ENCODE data around the gene C11orf16. TPM values are rescaled to one million over a fixed set of nuclear protein-coding genes. Genes with fewer than 3 reads are reported as not detected.
"Not testable (repeated sequence)": the region's sequence is repeated elsewhere in the genome, so short reads cannot be mapped to it uniquely, and the experiment has no call there.

C11orf16 gene
- total RNA-seq, 2 experiments from 2014 or later = not detected

DNA sequence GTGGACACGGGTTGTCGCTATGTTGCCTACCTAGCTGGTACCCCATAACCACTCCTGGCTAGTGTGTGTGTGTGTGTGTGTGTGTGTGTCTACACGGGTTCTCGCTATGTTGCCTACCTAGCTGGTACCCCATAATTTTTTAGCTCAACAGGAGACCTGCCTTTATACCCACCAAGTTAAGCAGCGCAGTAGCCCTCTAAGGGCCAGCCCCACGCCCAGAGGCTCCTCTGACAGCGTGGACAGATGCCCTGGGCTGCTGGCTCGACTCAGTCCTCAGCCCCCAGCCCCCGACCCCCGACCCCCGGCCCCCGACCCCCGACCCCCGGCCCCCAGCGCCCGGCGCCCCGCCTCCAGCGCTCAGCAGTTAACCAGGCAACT is 22.1 kb downstream of the C11orf16 start:
- Mint-ChIP-seq H3K4me3 (peak overlapping the region; percentile 92), H3K4me1 (ENCODE audit: low read depth) (peaks cover 45% of the 10 kb centered on the region), H3K36me3 (ENCODE audit: low read depth) (peaks cover 9% of the 10 kb centered on the region), H3K9me3 (no peaks in the 10 kb centered on the region), H3K27ac (no peak overlapping the region), H3K27me3 (ENCODE audit: low read depth) (no peaks in the 10 kb centered on the region)
- no peak for DNase-seq
- intact Hi-C loops (cut with micrococcal nuclease) = loop anchor here (1.0 to 10.0 kb wide), 9 partner anchors 78 to 847 kb away; partner anchors contain the start of genes RPL27A and TRIM66
- CTCF ChIA-PET = interaction anchor here (1.1 to 2.4 kb wide), 2 partner anchors 49 to 102 kb away, joined by 6 to 13 read pairs; no protein-coding TSS in a partner anchor

DNA sequence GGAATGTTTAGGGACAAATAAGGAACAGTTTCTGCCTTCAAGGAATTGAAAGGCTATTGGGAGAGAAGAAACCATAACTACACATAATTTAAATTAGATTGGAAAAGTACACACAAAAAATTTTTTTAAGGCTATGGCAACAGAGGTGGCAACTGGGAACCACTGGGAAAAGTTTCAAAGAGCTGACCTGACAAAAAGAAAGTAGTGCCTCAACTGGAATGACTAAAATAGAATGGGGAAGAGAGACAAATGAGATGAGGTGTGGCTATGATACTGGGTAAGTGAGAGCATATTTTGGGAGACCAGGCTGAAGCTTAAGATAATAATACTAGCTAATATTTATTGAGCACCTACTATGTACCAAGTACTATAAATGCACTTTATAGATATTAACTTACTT is 24.6 kb downstream of the C11orf16 start:
- peaks cover 3% of the 10 kb centered on the region for H3K36me3 Mint-ChIP-seq (ENCODE audit: low read depth)
- CTCF ChIA-PET = interaction anchor here (1.0 to 2.1 kb wide), 2 partner anchors 53 to 229 kb away, joined by 3 to 4 read pairs; no protein-coding TSS in a partner anchor
- H3K27me3 Mint-ChIP-seq (ENCODE audit: low read depth) = no peaks in the 10 kb centered on the region
- intact Hi-C loops (cut with micrococcal nuclease) = no loop called here
- H3K4me1 Mint-ChIP-seq (ENCODE audit: low read depth) = peaks cover 31% of the 10 kb centered on the region
- no peak overlapping the region for H3K4me3 Mint-ChIP-seq
- no peaks in the 10 kb centered on the region for H3K9me3 Mint-ChIP-seq
- no peak overlapping the region for H3K27ac Mint-ChIP-seq
- no peak for DNase-seq

DNA sequence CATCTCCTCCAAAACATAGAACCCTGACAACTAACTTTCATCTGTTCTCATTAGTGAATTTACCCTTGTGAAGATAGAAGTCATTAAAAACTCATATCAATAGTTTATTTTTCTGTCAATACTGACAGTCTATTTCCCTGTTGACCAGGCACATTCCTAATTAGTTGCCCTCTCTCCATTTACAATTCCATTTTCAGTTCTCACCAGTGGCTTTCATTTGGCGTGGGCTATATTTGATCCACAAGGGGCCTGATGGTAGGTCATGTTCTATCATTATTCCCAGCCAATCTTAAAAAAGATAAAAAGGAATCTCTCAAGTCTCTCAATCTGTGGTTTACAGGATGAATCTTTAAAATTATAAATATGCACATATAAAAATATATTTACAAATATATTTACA is 25.6 kb downstream of the C11orf16 start:
- Mint-ChIP-seq H3K4me1 (ENCODE audit: low read depth) (peaks cover 25% of the 10 kb centered on the region), H3K36me3 (ENCODE audit: low read depth) (no peaks in the 10 kb centered on the region), H3K27ac (peak overlapping the region; percentile 6), H3K9me3 (no peaks in the 10 kb centered on the region), H3K4me3 (no peak overlapping the region), H3K27me3 (ENCODE audit: low read depth) (no peaks in the 10 kb centered on the region)
- DNase-seq = no peak
- CTCF ChIA-PET = interaction anchor here (0.5 to 2.1 kb wide), 3 partner anchors 8 to 93 kb away, joined by 4 to 8 read pairs (median 6); no protein-coding TSS in a partner anchor
- intact Hi-C loops (cut with micrococcal nuclease) = loop anchor here (2.0 kb wide), 1 partner anchor 66 kb away; no protein-coding TSS in a partner anchor

DNA sequence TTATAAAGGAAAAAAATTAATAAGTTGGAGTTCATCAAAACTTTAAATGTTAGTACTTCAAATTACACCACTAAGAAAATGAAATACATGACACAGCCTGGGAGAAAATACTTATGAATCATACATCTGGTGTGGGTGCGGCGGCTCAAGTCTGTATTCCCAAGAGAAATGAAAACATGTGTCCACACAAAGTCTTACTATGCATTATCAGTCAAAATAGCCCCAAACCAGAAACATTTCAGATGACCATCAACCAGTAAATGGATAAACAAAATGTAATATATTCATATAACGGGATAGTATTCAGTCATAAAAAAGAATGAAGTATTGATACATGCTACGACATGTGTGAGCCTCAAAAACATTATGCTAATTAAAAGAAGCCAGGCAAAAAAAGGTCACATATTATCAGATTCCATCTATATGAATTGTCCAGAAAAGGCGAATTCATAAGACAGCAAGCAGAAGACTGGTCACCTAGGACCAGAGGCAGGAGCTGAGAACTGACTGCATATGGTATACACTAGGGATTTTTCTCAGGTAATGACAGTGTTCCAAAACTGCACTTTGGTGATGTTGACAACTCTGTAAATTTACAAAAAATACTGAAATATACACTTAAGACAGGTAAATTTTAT is 27.1 kb downstream of the C11orf16 start:
- Mint-ChIP-seq H3K27me3 (ENCODE audit: low read depth) (no peaks in the 10 kb centered on the region), H3K4me3 (no peak overlapping the region), H3K4me1 (ENCODE audit: low read depth) (peaks cover 24% of the 10 kb centered on the region), H3K9me3 (peaks cover 4% of the 10 kb centered on the region), H3K36me3 (ENCODE audit: low read depth) (no peaks in the 10 kb centered on the region), H3K27ac (no peak overlapping the region)
- intact Hi-C loops (cut with micrococcal nuclease) = loop anchor here (2.0 kb wide), 1 partner anchor 65 kb away; no protein-coding TSS in a partner anchor
- no peak for DNase-seq
- CTCF ChIA-PET = no interaction called here

DNA sequence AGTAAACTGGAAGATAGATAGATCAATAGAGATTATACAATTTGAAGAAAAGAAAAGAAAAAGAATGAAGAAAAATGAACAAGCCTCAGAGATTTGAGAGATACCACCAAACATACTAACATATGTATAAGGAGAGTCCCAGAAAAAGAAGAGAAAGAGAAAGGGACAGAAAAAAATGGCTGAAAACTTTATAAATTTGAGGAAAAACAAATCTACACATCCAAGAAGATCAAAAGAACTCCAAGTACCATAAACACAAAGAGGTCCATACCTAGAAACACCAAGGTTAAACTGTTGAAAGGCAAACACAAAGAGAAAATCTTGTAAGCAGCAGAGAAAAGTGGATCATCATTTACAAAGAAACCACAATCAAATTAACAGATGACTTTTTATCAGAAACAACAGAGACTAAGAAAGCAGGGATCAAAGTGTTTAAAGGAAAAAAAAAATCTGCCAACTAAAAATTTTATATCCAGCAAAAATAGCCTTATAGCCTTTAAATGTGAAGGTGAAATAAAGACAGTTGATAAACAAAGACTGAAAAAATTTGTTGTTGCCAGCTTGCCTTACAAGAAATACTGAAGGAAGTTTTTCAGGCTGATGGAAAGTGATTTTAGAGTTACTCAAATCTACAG is 33.5 kb downstream of the C11orf16 start:
- H3K4me3 Mint-ChIP-seq = no peak overlapping the region
- no peak for DNase-seq
- CTCF ChIA-PET = no interaction called here
- H3K36me3 Mint-ChIP-seq (ENCODE audit: low read depth) = peaks cover 4% of the 10 kb centered on the region
- no peak overlapping the region for H3K27ac Mint-ChIP-seq
- no peaks in the 10 kb centered on the region for H3K4me1 Mint-ChIP-seq (ENCODE audit: low read depth)
- intact Hi-C loops (cut with micrococcal nuclease) = no loop called here
- H3K9me3 Mint-ChIP-seq = peaks cover 17% of the 10 kb centered on the region
- H3K27me3 Mint-ChIP-seq (ENCODE audit: low read depth) = no peaks in the 10 kb centered on the region

DNA sequence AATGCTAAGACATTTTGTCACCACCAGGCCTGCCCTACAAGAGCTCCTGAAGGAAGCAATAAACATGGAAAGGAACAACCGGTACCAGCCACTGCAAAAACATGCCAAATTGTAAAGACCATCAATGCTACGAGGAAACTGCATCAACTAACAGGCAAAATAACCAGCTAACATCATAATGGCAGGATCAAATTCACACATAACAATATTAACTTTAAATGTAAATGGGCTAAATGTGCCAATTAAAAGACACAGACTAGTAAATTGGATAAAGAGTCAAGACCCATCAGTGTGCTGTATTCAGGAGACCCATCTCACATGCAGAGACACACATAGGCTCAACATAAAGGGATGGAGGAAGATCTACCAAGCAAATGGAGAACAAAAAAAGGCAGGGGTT is 41.6 kb downstream of the C11orf16 start:
- H3K4me3 Mint-ChIP-seq; DNase-seq; H3K9me3 Mint-ChIP-seq; H3K27ac Mint-ChIP-seq; H3K4me1 Mint-ChIP-seq (ENCODE audit: low read depth); H3K36me3 Mint-ChIP-seq (ENCODE audit: low read depth); CTCF ChIA-PET; intact Hi-C loops (cut with micrococcal nuclease): not testable (repeated sequence)
- H3K27me3 Mint-ChIP-seq (ENCODE audit: low read depth) = peaks cover 11% of the 10 kb centered on the region

DNA sequence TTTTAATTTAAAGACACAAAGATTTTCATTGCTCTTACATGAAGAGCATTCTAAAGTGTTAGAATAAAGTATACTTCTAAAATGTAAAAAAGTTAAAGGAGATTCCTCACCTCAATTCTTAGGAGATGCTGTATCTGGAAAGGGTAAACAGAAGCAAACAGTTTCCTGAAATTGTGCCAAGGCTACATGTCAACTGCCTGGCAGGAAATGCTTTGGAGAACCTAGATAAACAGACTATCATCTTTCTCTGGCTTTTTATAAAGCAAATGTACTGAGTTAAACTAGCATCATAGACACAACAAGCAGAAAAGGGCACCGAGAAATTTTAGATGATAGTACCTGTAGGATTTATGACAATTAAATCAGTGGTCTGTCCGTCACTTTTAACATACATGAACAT is 46.4 kb downstream of the C11orf16 start:
- no peak overlapping the region for H3K27ac Mint-ChIP-seq
- DNase-seq = no peak
- peaks cover 1% of the 10 kb centered on the region for H3K9me3 Mint-ChIP-seq
- intact Hi-C loops (cut with micrococcal nuclease) = no loop called here
- no peak overlapping the region for H3K4me3 Mint-ChIP-seq
- CTCF ChIA-PET = no interaction called here
- H3K4me1 Mint-ChIP-seq (ENCODE audit: low read depth) = no peaks in the 10 kb centered on the region
- H3K36me3 Mint-ChIP-seq (ENCODE audit: low read depth) = no peaks in the 10 kb centered on the region
- H3K27me3 Mint-ChIP-seq (ENCODE audit: low read depth) = peaks cover 18% of the 10 kb centered on the region

DNA sequence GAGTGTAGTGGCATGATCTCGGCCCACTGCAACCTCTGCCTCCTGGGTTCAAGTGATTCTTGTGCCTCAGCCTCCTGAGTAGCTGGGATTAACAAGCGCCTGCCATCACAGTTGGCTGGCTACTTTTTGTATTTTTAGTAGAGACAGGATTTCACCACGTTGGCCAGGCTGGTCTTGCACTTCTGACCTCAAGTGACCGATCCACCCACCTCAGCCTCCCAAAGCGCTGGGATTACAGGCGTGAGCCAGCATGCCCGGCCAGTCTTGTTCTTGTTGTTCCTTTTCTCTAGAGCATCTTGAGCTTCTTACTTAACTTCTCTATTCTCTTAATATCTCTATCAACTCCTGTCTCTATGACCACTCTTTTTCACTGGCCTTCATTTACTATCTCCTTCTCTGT is 51.2 kb downstream of the C11orf16 start:
- H3K27ac Mint-ChIP-seq; H3K9me3 Mint-ChIP-seq; H3K36me3 Mint-ChIP-seq (ENCODE audit: low read depth); DNase-seq; intact Hi-C loops (cut with micrococcal nuclease); H3K4me3 Mint-ChIP-seq; H3K4me1 Mint-ChIP-seq (ENCODE audit: low read depth): not testable (repeated sequence)
- H3K27me3 Mint-ChIP-seq (ENCODE audit: low read depth) = peaks cover 12% of the 10 kb centered on the region
- CTCF ChIA-PET = interaction anchor here (0.8 kb wide), 1 partner anchor 653 kb away, joined by 3 read pairs; no protein-coding TSS in a partner anchor

DNA sequence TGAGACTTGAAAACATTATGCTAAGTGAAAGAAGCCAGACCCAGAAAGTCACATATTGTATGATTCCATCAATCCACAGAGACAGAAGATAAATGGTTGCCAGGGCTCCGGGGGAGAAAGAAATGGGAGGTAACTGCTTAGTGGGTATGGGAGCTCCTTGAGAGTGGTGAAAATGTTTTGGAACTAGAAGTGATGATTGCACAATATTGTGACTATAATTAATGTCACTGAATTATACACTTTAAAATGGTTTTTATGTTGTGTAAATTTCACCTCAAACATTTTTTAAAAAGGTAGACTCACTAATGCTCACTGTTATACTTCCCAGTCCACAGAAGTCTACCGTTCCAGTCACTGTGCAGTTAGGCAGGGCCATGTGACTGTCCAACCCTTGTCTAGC is 54.0 kb downstream of the C11orf16 start:
- Mint-ChIP-seq H3K27ac (no peak overlapping the region), H3K4me1 (ENCODE audit: low read depth) (peaks cover 4% of the 10 kb centered on the region), H3K36me3 (ENCODE audit: low read depth) (no peaks in the 10 kb centered on the region), H3K4me3 (no peak overlapping the region), H3K9me3 (no peaks in the 10 kb centered on the region), H3K27me3 (ENCODE audit: low read depth) (peaks cover 10% of the 10 kb centered on the region)
- intact Hi-C loops (cut with micrococcal nuclease) = no loop called here
- DNase-seq = no peak
- CTCF ChIA-PET = interaction anchor here (1.0 kb wide), 1 partner anchor 293 kb away, joined by 3 read pairs; no protein-coding TSS in a partner anchor

DNA sequence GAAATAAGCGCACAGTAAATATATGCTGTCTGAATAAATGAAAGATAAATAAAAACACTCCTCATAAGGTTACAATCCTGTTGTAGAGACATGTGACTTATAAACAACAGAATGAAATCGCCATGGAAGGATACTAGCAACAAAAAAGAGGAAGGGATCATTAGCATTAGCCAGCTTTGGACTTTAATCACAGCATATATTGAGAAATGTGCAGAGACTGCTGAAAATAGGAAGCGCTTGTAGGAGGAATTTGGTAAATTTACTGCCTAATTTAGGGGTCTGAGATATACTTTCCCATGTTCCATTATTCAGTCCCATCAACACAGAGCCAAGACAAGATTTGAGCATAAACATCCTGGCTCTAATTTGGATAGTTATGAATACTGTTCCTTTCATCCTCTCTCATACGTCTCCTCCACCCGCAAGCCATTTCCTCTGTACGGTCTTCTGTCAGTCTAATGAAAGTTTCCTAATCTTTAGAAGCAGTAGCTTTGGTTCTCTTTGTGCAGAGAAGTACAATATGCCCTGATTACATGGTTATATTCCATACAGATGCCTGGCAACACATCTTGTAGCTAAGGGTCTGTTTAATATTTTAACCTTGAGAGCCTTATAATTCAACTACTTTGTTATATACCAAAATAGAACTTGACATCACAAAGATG is 58.9 kb downstream of the C11orf16 start:
- no peaks in the 10 kb centered on the region for H3K36me3 Mint-ChIP-seq (ENCODE audit: low read depth)
- intact Hi-C loops (cut with micrococcal nuclease) = no loop called here
- peaks cover 10% of the 10 kb centered on the region for H3K4me1 Mint-ChIP-seq (ENCODE audit: low read depth)
- no peak overlapping the region for H3K4me3 Mint-ChIP-seq
- H3K9me3 Mint-ChIP-seq = no peaks in the 10 kb centered on the region
- H3K27ac Mint-ChIP-seq = no peak overlapping the region
- no peak for DNase-seq
- CTCF ChIA-PET = interaction anchor here (0.6 to 1.0 kb wide), 2 partner anchors 7 to 443 kb away, joined by 3 read pairs; no protein-coding TSS in a partner anchor
- peaks cover 36% of the 10 kb centered on the region for H3K27me3 Mint-ChIP-seq (ENCODE audit: low read depth)

DNA sequence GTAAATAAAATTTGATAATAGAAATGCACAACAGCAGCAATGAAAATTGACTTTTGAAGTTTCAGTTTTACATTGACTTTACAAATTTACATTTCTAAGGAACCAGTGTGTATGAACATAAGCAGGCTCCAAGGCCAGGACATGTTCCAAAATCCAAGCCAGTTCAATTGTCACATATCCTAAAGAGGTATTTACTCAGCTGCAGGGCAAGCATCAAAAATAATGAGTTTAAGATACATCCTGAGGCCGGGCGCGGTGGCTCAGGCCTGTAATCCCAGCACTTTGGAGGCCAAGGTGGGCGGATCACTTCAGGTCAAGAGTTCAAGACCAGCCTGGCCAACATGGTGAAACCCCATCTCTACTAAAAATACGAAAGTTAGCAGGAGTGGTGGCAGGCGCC is 60.8 kb downstream of the C11orf16 start:
- Mint-ChIP-seq H3K9me3 (no peaks in the 10 kb centered on the region), H3K4me3 (no peak overlapping the region), H3K27ac (no peak overlapping the region), H3K4me1 (ENCODE audit: low read depth) (peaks cover 10% of the 10 kb centered on the region), H3K36me3 (ENCODE audit: low read depth) (no peaks in the 10 kb centered on the region), H3K27me3 (ENCODE audit: low read depth) (peaks cover 40% of the 10 kb centered on the region)
- no peak for DNase-seq
- CTCF ChIA-PET = no interaction called here
- intact Hi-C loops (cut with micrococcal nuclease) = no loop called here

DNA sequence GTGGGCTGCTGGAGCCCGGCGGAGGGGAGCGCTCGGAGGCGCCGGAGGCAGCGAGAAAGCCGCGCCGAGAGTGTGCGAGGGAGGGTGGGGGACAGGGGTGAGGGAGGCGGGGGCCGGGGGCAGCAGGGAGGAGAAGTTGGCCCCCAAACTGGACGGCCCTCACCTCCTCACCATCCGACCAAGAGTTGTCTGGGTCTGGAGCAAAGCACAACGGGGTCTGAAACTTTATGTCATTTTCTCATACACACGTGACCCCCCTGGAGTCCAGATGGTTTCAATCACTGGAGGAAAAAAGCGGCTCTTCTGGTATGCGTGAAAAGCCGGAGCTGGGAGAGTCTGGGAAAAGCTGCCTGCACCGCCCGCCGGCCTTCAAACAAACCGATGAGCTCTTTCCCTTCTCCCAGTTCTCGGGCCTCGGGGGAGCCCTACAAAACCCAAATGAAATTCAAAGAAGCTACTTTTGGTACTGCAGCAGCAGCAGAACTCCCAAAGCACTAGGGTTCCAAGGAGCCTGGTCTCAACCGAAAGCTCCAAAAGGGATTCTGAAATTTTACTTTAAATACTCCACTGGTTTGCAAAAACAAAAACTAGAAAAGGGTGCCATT is 61.5 kb downstream of the C11orf16 start:
- intact Hi-C loops (cut with micrococcal nuclease) = no loop called here
- Mint-ChIP-seq H3K4me1 (ENCODE audit: low read depth) (peaks cover 10% of the 10 kb centered on the region), H3K9me3 (no peaks in the 10 kb centered on the region), H3K27ac (no peak overlapping the region), H3K4me3 (peak overlapping the region; percentile 42), H3K36me3 (ENCODE audit: low read depth) (no peaks in the 10 kb centered on the region), H3K27me3 (ENCODE audit: low read depth) (peaks cover 43% of the 10 kb centered on the region)
- DNase-seq = no peak
- CTCF ChIA-PET = no interaction called here

All from activated naive CD4-positive, alpha-beta T cell treated with anti-CD3 and anti-CD28 coated beads for 36 hours (primary cell).